Peyer's patch (tissue), 4 donors: ENCODE data around the gene DGCR2. TPM values are rescaled to one million over a fixed set of nuclear protein-coding genes. Genes with fewer than 3 reads are reported as not detected.
A peak's percentile ranks its signal among the peaks of the same experiment; 100 is the strongest.

Experiments
- DNase-seq, 3 donors: peaks; one replicate each; pipeline ENCODE4 v3.0.0-alpha.2; 2017 to 2019
- H3K27ac ChIP-seq, 4 donors: fragments of 200-600 bp; sonication (generic); one replicate each; pipeline ENCODE4 v1.5.1; 2016 to 2019
- H3K27me3 ChIP-seq, 2 donors: fragments of 200-600 bp; sonication (generic); one replicate each; pipeline ENCODE4 v1.5.1; 2019
- H3K36me3 ChIP-seq, 3 donors: fragments of 200-600 bp; sonication (generic); one replicate each; pipeline ENCODE4 v1.5.1; 2016 to 2019
- H3K4me1 ChIP-seq, 4 donors: fragments of 200-600 bp; sonication (generic); one replicate each; pipeline ENCODE4 v1.5.1; 2016 to 2019
- H3K4me3 ChIP-seq, 4 donors: fragments of 200-600 bp; sonication (generic); 1 replicate in 3 of 4; 2 replicates in 1 of 4; pipeline ENCODE4 v1.5.1; 2016 to 2019; ENCODE audit warnings: mild to moderate bottlenecking in 1 of 4
- H3K9me3 ChIP-seq, 4 donors: fragments of 200-600 bp; sonication (generic); one replicate each; pipeline ENCODE4 v1.5.1; 2016 to 2019; ENCODE audit warnings: mild to moderate bottlenecking in 1 of 4
- CTCF ChIP-seq, 6 experiments: fragments of 450-650 bp in 4 of 6; fragments of 200-600 bp in 2 of 6; sonication (generic) in 1 of 6; IDR thresholded peaks; one replicate each; pipeline ENCODE4 v1.5.1; 2017 to 2019; ENCODE audit warnings: antibody characterized with exemption in 6 of 6, mild to moderate bottlenecking in 3 of 6, moderate library complexity in 1 of 6
- POLR2A ChIP-seq, 2 donors: fragments of 450-650 bp; IDR thresholded peaks; one replicate each; pipeline ENCODE4 v1.5.1; 2017; ENCODE audit warnings: antibody characterized with exemption in 2 of 2, mild to moderate bottlenecking in 2 of 2, moderate library complexity in 2 of 2
- total RNA-seq, 4 donors: library from RNA; depleted of rRNA; stranded (reverse); fragments of >200 nt; gene quantifications; one replicate each; pipeline ENCODE4 v1.1.0, GENCODE V29; 2016

DGCR2 gene
- total RNA-seq, 4 donors from 2014 or later, result 49.5 to 101 (median 92.1) TPM

GRCh38 chr22:19124377-19124776 is 2.2 kb upstream of the DGCR2 start:
- Histone ChIP-seq H3K9me3 (no peaks in the 10 kb centered on the region), H3K27ac (no peak overlapping the region), H3K36me3 (no peaks in the 10 kb centered on the region), H3K27me3 (no peaks in the 10 kb centered on the region), H3K4me3 (no peak overlapping the region), H3K4me1 (peaks cover 5 to 24% (median 19%) of the 10 kb centered on the region in 4 donors)
- no peak for TF ChIP-seq CTCF (IDR thresholded peaks at IDR 0.05)
- TF ChIP-seq POLR2A (IDR thresholded peaks at IDR 0.05), result no peak
- no peak for DNase-seq

GRCh38 chr22:19123936-19124335 is 1.7 kb upstream of the DGCR2 start:
- TF ChIP-seq POLR2A (IDR thresholded peaks at IDR 0.05) (no peak), CTCF (IDR thresholded peaks at IDR 0.05) (no peak)
- Histone ChIP-seq H3K9me3 (no peaks in the 10 kb centered on the region), H3K27me3 (no peaks in the 10 kb centered on the region), H3K36me3 (no peaks in the 10 kb centered on the region), H3K4me1 (peaks cover 5 to 29% (median 20%) of the 10 kb centered on the region in 4 donors), H3K27ac (no peak overlapping the region), H3K4me3 (no peak overlapping the region)
- DNase-seq, result no peak

- H3K4me1 ChIP-seq, result peaks cover 5 to 39% (median 27%) of the 10 kb centered on the region in 4 donors
- H3K36me3 ChIP-seq, result no peaks in the 10 kb centered on the region
- peak overlapping the region; percentile 78 to 99 (median 82) for H3K4me3 ChIP-seq
- no peaks in the 10 kb centered on the region for H3K9me3 ChIP-seq
- H3K27me3 ChIP-seq, result no peaks in the 10 kb centered on the region
- no peak for TF ChIP-seq POLR2A (IDR thresholded peaks at IDR 0.05)
- DNase-seq, result no peak
- peak overlapping the region; percentile 93 to 97 (median 96) for H3K27ac ChIP-seq
Observed at GRCh38 chr22:19122752-19123492, 710 bp upstream of the DGCR2 start.

- Histone ChIP-seq H3K36me3 (no peaks in the 10 kb centered on the region), H3K27me3 (no peaks in the 10 kb centered on the region), H3K27ac (peak overlapping the region; percentile 93 to 97 (median 96)), H3K9me3 (no peaks in the 10 kb centered on the region), H3K4me1 (peaks cover 5 to 51% (median 31%) of the 10 kb centered on the region in 4 donors), H3K4me3 (peak overlapping the region; percentile 78 to 99 (median 82))
- DNase-seq, result peak; percentile 32 to 79 (median 67)
- TF ChIP-seq POLR2A (IDR thresholded peaks at IDR 0.05) (peak in 1 of 2 donors; percentile 8), CTCF (IDR thresholded peaks at IDR 0.05) (no peak)
Observed at GRCh38 chr22:19121631-19122142, 525 bp downstream of the DGCR2 start.

GRCh38 chr22:19120829-19121630 is 1.2 kb downstream of the DGCR2 start:
- Histone ChIP-seq H3K27ac (peak overlapping the region; percentile 93 to 97 (median 96)), H3K36me3 (no peaks in the 10 kb centered on the region), H3K9me3 (no peaks in the 10 kb centered on the region), H3K27me3 (no peaks in the 10 kb centered on the region), H3K4me3 (peak overlapping the region; percentile 78 to 99 (median 82)), H3K4me1 (peaks cover 5 to 53% (median 34%) of the 10 kb centered on the region in 4 donors)
- DNase-seq, result peak in 2 of 3 donors; percentile 80 to 86
- TF ChIP-seq POLR2A (IDR thresholded peaks at IDR 0.05) (peak; percentile 73 to 87), CTCF (IDR thresholded peaks at IDR 0.05) (no peak)
